Parathyroid adenoma (tissue), 2 donors: ENCODE data around the gene TSPEAR.

Experiments
- H2AFZ ChIP-seq: fragments of 300-600 bp; sonication (generic); one replicate; pipeline ENCODE4 v1.7.0; 2017; ENCODE audit warnings: antibody characterized with exemption, mild to moderate bottlenecking
- H3K27ac ChIP-seq: fragments of 300-600 bp; sonication (generic); one replicate; pipeline ENCODE4 v1.7.0; 2017
- H3K27me3 ChIP-seq: fragments of 300-600 bp; sonication (generic); one replicate; pipeline ENCODE4 v1.7.0; 2017; ENCODE audit warnings: low read length; ENCODE audit not compliant: control insufficient read depth, insufficient read depth
- H3K36me3 ChIP-seq: fragments of 300-600 bp; sonication (generic); one replicate; pipeline ENCODE4 v1.7.0; 2017; ENCODE audit warnings: low read length; ENCODE audit not compliant: control insufficient read depth, insufficient read depth
- H3K4me1 ChIP-seq: fragments of 300-600 bp; sonication (generic); one replicate; pipeline ENCODE4 v1.7.0; 2017; ENCODE audit warnings: control low read depth
- H3K4me2 ChIP-seq: fragments of 300-600 bp; sonication (generic); one replicate; pipeline ENCODE4 v1.7.0; 2017; ENCODE audit warnings: low read length
- H3K4me3 ChIP-seq: fragments of 300-600 bp; sonication (generic); one replicate; pipeline ENCODE4 v1.7.0; 2017; ENCODE audit warnings: low read depth, low read length
- H3K79me2 ChIP-seq: fragments of 300-600 bp; sonication (generic); one replicate; pipeline ENCODE4 v1.7.0; 2017; ENCODE audit warnings: control low read depth
- H3K9ac ChIP-seq: fragments of 300-600 bp; sonication (generic); one replicate; pipeline ENCODE4 v1.7.0; 2017; ENCODE audit warnings: mild to moderate bottlenecking
- H3K9me3 ChIP-seq: fragments of 300-600 bp; sonication (generic); one replicate; pipeline ENCODE4 v1.7.0; 2017; ENCODE audit warnings: low read length; ENCODE audit not compliant: control insufficient read depth
- TF ChIP-seq, protein P1 (sequence below): fragments of 300-600 bp; sonication (generic); IDR thresholded peaks from one replicate; pipeline ENCODE4 v1.7.0; 2017; ENCODE audit warnings: antibody characterized with exemption, mild to moderate bottlenecking
- donor health status: primary hyperparathyroidism.

The TSPEAR gene

DNA sequence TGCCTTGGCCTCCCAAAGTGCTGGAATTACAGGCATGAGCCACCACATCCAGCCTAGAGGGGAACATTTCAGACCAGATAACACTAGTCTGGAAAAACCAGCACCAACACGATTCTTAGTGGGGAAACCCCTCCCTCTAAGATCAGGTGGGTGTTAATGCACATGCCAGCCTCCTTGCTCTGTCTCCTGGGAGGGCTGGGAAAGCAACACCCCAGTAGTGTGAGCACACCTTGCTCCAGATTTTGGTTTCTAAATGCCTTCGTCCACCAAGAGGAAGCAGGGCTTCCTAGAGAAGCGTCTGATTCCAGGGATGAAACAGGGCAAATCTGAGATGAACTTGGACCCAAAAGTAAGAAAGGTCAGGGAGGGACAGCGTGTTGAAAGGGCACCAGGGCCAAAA, 140.1 kb downstream of the TSPEAR start:
- Histone ChIP-seq H3K4me2 (no peak overlapping the region), H3K9me3 (no peaks in the 10 kb centered on the region), H3K36me3 (no peaks in the 10 kb centered on the region), H3K27ac (no peak overlapping the region), H3K4me1 (no peaks in the 10 kb centered on the region), H3K9ac (no peak overlapping the region), H3K27me3 (no peaks in the 10 kb centered on the region), H2AFZ (no peak overlapping the region), H3K79me2 (no peaks in the 10 kb centered on the region), H3K4me3 (no peak overlapping the region)
- TF ChIP-seq, protein P1, sequence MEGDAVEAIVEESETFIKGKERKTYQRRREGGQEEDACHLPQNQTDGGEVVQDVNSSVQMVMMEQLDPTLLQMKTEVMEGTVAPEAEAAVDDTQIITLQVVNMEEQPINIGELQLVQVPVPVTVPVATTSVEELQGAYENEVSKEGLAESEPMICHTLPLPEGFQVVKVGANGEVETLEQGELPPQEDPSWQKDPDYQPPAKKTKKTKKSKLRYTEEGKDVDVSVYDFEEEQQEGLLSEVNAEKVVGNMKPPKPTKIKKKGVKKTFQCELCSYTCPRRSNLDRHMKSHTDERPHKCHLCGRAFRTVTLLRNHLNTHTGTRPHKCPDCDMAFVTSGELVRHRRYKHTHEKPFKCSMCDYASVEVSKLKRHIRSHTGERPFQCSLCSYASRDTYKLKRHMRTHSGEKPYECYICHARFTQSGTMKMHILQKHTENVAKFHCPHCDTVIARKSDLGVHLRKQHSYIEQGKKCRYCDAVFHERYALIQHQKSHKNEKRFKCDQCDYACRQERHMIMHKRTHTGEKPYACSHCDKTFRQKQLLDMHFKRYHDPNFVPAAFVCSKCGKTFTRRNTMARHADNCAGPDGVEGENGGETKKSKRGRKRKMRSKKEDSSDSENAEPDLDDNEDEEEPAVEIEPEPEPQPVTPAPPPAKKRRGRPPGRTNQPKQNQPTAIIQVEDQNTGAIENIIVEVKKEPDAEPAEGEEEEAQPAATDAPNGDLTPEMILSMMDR = no peak

DNA sequence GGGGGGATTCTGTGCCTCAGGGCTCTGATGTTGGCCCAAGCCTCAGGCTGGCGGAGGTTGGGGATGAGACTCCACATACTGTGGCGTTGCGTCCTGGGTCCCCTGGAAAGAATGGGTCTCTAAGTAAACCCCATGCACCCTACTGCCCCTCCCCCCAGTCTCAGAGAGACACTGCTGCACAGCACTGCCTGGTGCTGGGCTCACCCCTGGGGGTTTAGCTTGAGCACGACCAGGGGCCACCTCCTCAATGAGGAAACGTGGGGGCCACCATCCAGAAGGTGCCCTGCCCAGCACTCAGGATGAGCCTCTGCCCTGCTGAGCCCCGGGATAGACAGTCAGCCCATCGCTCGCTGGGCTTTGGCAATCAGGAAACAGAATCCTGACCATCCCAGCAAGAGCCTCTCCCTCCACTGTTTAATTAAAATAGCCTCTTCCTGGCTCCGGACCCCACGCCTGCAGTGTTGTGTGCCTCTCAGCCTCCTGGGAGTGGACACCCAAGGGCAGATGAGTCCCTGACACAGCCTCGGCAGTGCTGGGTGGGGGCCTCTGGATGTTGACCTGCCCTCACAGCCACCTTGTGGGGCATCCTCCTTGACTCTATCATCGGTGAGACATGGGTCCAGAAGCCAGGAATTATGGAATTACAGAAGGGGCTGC, 141.4 kb downstream of the TSPEAR start:
- Histone ChIP-seq H3K79me2 (no peaks in the 10 kb centered on the region), H2AFZ (no peak overlapping the region)

DNA sequence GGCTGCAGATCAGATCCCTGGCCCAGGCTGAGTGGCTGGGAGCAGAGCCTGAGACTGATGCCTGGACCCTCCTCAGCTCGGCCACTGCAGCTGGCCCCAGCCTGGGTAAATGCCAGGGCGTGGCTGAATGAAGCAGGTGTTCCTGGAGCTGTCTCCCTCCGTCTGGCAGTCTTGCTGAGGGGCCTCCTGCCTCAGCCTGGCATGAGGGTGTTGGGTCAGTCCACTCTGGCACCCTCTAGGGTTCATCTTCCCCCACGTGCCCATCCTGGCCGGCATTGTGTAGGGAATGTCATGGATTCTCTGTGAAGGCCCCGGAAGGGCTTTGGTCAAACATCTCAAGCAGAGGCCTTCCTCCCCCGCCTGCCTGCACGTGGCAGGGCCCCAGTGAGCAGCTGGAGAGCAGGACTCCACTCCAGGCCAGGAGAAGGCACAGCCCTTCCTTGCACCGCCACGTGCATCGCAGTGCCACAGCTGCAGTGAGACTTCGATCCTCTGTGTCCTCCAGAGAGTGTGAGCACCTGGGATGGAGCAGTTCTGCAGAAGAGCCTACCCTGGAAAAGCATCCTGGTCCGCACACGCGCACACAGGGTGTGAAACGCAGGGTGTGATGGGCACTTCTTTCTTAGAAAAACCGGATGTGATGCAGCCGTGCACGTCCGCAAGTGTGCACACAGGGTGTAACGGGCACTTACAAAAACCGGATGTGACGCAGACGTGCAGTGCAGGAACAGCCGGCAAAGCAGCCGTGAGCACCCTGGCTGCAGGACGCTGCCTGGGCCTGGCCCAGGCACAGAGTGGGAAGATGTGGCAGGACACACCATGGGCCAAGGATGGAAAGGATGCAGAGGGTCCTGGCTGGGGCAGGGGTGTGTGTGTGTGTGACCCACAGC, 142.5 kb downstream of the TSPEAR start:
- Histone ChIP-seq H3K36me3 (no peaks in the 10 kb centered on the region), H3K79me2 (no peaks in the 10 kb centered on the region), H2AFZ (no peak overlapping the region), H3K4me1 (no peaks in the 10 kb centered on the region), H3K27ac (no peak overlapping the region), H3K9ac (no peak overlapping the region), H3K27me3 (no peaks in the 10 kb centered on the region), H3K9me3 (no peaks in the 10 kb centered on the region), H3K4me3 (no peak overlapping the region), H3K4me2 (no peak overlapping the region)
- TF ChIP-seq, protein P1 = no peak

More for the DNA sequence above, 141.4 kb downstream of the TSPEAR start:
- Histone ChIP-seq H3K27me3 (no peaks in the 10 kb centered on the region), H3K9ac (no peak overlapping the region), H3K9me3 (no peaks in the 10 kb centered on the region), H3K4me3 (no peak overlapping the region), H3K4me2 (no peak overlapping the region), H3K36me3 (no peaks in the 10 kb centered on the region), H3K4me1 (no peaks in the 10 kb centered on the region), H3K27ac (no peak overlapping the region)
- TF ChIP-seq, protein P1 = no peak

DNA sequence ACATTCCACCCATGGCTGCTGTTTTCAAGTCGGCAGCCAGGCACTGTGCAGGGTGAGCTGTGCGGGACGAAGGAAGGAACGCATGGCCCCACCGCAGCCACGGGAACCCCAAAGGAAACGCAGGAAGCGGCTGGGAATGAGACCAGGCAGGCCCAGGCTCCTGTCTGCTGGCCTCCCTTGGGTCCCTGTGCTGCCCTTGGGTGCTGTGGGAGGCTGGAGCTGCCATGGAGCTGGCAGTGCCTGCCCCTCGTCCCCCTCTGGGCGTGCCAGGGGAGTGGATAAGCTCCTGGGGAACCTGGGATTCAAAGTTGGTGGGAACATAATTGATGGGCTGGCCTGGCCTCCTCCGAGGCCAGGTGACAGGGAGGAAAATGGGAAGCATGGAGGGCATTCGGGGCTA, 143.1 kb downstream of the TSPEAR start:
- Histone ChIP-seq H3K9me3 (no peaks in the 10 kb centered on the region), H3K4me2 (no peak overlapping the region), H3K27me3 (no peaks in the 10 kb centered on the region), H3K79me2 (no peaks in the 10 kb centered on the region), H3K4me3 (no peak overlapping the region), H3K9ac (no peak overlapping the region), H3K36me3 (no peaks in the 10 kb centered on the region), H3K4me1 (no peaks in the 10 kb centered on the region), H2AFZ (no peak overlapping the region), H3K27ac (no peak overlapping the region)
- TF ChIP-seq, protein P1 = no peak
